HEK293 (cell line): ENCODE results near the gene DDIAS.

Experiments
- CTCF ChIP-seq: fragments of 450-650 bp; formaldehyde crosslinking; IDR thresholded peaks from 2 replicates; pipeline ENCODE4 v1.5.1; 2016; ENCODE audit warnings: missing biosample characterization, missing genetic modification characterization
- HOXA7 ChIP-seq: sonication (generic); formaldehyde crosslinking; IDR thresholded peaks from 2 replicates; pipeline ENCODE4 v1.8.1; 2022; ENCODE audit warnings: missing genetic modification reagents, borderline replicate concordance
- PBX3 ChIP-seq: sonication (generic); formaldehyde crosslinking; IDR thresholded peaks from 2 replicates; pipeline ENCODE4 v1.8.1; 2022; ENCODE audit warnings: mild to moderate bottlenecking, moderate library complexity, missing genetic modification reagents
- SP2 ChIP-seq: fragments of 450-650 bp; formaldehyde crosslinking; IDR thresholded peaks from 2 replicates; pipeline ENCODE4 v1.5.1; 2016; ENCODE audit warnings: missing biosample characterization, missing genetic modification characterization
- ZBTB11 ChIP-seq: fragments of 450-650 bp; formaldehyde crosslinking; conservative IDR thresholded peaks from 2 replicates; pipeline ENCODE4 v1.5.1; 2016; ENCODE audit warnings: low read depth, missing biosample characterization, missing genetic modification characterization
- ZNF404 ChIP-seq: fragments of 450-650 bp; formaldehyde crosslinking; IDR thresholded peaks from 2 replicates; pipeline ENCODE4 v1.5.1; 2017; ENCODE audit warnings: missing biosample characterization, missing genetic modification characterization
- ZSCAN18 ChIP-seq: fragments of 450-650 bp; formaldehyde crosslinking; IDR thresholded peaks from 2 replicates; pipeline ENCODE4 v1.5.1; 2016; ENCODE audit warnings: missing biosample characterization, missing genetic modification characterization

- no peak for TF ChIP-seq ZNF404
- TF ChIP-seq PBX3 (CRISPR knock-in tag), result no peak
- no peak for TF ChIP-seq CTCF (tag by site-specific recombination)
- TF ChIP-seq ZSCAN18, result no peak
- no peak for TF ChIP-seq SP2 (tag by site-specific recombination)
- no peak for TF ChIP-seq ZBTB11 (tag by site-specific recombination)
- TF ChIP-seq HOXA7, result no peak
These were observed 1.6 kb upstream of the DDIAS start for GRCh38 chr11:82899957-82900276.
